Fibroblast of skin of back (primary cell): ENCODE results near the gene ECI2.
"Not testable (repeated sequence)": the region's sequence is repeated elsewhere in the genome, so short reads cannot be mapped to it uniquely, and the experiment has no call there.

ENCODE experiments used
- DNase-seq: peaks from one replicate; pipeline ENCODE4 v3.0.0-alpha.2; 2013

The ECI2 gene

DNA sequence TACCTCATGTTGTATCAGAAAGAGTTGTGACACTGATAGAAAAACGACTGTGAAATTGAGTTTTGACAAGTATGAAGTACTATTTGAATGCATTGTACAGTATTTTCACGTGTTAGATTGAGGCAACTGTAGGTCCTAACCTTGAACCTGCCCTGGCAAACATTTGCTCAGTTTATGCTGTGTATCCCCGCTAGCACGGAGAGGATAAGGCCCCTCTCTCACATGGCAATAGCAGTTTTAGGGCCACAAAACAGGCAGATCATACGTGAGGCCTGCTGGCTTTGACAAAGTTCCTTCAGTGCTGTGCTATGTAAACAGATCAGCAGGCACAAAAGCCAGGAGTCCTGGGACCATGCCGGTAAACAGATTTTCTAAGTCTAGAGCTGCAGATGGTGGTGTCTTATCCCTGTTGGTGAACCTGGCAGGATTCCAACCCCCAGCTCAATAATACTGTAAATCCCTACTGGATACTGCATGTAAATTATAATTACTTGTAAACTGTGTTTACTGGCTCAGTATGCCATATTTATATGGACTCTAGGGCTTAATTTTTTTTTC lies 32.6 kb downstream of the ECI2 start:
- no peak for DNase-seq

DNA sequence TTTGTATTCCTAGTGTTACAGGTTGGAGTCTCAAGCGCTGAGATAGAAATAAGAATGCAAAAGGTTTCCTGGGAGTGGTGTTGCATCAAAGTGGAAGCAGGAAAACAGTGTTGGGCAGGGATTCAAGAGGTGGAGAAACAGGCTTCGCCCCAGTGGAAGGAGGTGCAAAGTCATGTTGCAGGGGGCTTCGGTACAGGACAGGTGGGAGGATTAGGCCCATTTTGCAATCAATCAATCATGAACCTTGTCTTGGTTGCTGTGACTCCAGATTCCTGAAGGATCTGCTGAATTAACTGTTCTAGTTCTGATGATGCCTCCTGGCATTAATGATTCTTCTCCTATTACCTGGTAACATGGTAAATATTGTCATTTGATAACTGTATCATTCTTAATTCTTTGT lies 34.1 kb downstream of the ECI2 start:
- DNase-seq = no peak

DNA sequence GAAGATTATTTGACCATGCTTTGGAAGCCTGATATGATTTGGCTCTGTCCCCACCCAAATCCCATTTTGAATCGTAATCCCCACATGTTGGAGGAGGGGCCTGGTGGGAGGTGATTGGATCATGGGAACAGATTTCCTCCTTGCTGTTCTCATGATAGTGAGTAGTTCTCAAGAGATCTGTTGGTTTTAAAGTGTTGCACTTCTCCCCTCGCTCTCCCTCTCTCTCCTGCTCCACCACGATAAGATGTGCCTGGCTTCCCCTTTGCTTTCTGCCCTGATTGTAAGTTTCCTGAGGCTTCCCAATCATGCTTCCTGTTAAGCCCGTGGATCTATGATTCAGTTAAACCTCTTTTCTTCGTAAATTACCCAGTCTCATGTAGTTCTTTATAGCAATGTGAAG lies 34.7 kb downstream of the ECI2 start:
- DNase-seq = no peak

DNA sequence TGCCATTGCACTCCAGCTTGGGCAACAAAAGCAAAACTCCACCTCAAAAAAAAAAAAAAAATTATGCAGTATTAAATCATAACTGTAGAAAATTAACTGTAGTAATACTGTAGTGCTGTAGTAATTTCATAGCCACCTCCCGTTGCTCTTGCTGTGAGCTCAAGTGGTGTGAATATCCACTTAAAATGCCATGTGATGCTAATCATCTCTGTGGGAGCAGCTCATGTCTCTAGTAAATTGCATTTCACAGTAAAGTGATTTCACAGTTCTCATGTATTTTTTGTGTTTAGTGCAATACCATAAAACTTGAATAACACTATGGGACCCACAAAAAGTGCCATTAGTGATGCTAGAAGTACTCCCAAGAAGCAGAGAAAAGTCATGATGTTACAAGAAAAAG lies 42.1 kb downstream of the ECI2 start:
- DNase-seq = no peak

DNA sequence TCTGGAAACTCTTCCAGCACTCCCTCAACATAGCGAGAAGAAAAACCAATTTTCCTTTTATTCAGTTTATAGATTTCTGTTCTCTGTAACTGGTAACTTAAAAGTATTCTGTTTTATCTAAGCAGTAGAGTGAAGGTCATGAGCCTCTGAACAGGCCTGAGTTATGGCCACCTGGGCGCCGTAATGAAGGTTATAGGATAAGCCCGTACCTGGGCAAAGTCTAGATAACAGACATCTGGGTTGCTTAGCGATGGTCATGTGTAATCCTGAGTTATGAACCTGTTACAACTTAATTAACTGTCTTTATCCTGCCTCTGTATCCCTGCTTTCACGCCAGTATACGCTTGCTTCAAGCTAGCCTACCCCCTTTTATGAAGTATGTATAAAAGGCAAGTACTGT lies 43.4 kb downstream of the ECI2 start:
- no peak for DNase-seq

DNA sequence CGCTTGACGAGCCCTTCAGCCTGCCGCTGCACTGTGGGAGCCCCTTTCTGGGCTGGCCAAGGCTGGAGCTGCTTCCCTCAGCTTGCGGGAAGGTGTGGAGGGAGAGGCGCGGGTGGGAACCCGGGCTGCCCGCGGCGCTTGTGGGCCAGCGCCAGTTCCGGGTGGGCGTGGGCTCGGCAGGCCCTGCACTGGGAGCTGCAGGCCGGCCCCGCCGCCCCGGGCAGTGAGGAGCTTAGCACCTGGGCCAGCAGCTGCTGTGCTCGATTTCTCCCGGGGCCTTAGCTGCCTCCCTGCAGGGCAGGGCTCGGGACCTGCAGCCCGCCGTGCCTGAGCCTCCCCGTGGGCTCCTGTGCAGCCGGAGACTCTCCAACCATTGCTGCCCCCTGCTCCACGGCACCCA lies 45.3 kb downstream of the ECI2 start:
- not testable (repeated sequence) for DNase-seq

DNA sequence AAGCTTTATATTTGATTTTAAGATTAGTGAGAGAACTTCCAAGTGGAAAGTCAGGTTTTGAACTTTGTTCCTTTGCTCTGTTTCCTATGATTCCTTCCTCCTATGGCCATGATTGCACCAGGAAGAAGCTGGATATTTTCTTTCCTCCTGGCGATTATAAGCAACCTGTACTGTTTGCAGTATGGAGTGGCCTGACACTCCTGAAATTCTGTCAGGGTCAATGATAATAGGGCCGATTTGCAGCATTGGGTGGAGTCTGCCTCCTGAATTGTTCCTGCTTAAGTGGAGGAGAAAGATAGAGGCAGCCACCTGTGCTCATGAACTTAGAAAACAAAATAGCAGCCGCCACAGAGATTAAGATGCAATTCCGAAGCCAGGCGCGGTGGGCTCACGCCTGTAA lies 46.7 kb downstream of the ECI2 start:
- no peak for DNase-seq

DNA sequence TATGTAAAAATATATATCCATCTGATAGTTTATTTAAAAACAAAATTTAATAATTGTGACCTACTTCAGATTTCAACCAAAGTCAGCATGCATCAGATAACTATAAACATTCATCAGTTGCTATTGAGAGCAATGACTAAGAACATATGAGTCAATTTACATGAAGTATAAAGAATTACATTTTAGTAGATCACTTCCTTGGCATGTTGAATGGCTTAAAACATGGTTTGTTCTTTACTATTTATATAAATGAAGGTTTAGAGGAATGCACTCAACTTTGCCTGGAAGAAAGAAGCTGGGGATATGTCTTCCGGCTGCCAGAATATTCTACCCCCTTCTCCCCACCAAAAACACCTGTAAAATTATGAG lies 50.1 kb downstream of the ECI2 start:
- DNase-seq = peak; percentile 74

DNA sequence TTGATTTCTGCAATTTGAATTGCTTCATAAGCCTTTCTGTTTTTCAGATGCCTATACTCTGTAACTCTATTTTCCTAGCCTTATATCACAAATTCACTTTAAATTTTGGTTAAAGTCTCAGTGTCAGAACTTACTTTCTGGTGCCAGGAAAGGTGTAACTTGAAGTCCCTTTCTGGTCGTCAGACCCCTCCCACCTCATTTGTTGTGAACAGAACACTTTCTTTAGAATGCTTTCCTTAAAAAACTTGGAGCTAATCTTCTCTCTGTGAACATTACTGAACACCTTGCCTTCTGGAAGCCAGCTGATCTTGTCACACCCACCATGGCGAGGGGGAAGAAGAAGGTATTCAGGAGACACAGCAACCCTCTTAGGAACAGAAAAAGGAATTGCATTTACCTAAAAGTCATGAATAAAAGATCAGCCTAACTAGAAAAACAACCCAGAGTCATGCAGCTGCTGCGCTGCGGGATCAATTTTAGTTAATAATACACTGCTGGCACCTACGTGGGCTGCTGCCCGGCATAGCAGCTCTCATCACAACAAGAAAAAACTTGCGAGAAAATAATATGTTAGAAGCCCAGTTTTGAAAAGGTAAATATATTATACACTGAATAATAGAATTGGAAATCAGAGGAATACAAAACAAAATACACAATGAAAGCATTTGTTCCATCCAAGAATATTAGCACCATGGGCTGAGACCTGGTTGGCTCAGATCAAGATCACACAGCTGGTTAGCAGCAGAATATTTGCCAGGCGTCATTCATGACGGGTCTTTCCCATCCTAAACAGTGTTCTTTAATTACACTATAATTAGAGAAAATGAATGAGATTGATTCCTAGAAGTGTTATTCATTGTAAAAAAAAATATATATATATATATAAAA lies 50.7 kb downstream of the ECI2 start:
- DNase-seq = no peak

DNA sequence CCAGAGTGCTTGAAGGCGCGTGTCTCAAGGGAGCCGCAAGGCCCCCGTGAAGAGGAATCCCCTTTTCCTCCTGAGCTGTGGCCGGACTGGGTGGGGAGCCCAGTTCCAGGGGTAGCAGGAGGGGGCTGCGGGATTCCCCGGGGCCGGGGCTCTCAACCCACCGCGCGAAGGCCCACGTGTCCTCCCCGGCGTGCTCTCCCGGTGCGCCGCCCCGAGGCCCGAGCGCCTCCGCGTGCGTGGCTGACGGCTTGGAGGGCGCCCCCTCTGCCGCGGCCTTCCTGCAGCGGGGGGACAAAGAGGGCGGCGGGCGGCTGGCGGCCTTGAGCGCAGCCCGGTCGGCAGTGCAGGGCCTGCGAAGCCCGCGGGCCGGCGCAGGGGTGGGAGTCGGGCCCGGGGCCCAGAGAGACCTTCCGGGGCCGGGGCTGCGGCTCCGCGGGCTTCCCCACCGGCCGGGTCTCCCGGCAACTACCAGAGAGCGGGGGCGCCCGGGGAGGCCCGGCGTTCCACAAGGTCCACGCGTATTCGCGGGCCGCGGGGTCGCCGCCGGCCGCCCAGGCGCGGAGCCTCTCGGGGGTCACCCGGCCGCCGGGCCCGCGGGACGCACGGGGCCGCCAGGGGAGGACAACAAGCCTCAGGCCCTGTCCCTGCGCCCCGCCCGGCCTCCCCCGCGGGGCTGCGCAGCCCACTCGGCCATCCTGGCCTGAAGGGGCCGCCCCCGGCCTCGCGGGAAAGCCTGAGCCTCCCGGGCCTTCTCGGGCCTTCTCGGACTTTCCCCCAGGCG lies 56.5 kb downstream of the ECI2 start, which contains the start of gene FAM217A:
FAM217A (minus strand) TSS at position 447 of the 781 bp plus-strand sequence. CDS start 1,723 bp downstream, outside the sequence.
- no peak for DNase-seq

DNA sequence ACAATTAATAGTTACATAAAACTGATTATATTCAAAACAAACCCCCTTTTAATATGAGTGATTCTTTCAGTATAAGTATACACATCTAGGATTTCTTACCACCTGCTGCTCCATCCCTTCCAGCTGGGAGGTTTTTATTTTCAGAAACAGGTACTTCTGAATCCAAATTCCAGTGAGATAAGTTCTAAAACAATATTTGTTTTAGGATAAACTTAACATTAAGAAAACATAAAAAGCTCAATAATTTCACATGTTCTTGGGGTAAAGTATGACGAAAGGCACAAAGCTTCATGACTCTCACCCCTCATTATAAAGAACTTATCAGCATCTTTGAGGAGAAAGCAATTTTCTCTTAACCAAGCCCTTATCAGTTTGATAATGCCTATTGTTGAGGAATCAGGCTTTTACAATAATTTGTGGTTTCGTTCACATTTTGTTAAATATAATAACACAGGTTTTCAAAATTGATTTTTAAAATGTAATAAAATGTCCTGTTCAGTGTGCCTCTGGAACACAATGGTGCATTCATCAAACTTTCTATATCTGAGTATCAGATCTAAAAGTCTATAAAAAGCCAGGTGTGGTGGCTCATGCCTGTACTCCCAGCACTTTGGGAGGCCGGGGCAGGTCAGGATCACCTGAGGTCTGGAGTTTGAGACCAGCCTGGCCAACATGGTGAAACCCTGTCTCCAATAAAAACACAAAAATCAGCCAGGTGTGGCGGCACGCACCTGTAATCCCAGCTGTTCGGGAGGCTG lies 60.7 kb downstream of the ECI2 start:
- DNase-seq = no peak

DNA sequence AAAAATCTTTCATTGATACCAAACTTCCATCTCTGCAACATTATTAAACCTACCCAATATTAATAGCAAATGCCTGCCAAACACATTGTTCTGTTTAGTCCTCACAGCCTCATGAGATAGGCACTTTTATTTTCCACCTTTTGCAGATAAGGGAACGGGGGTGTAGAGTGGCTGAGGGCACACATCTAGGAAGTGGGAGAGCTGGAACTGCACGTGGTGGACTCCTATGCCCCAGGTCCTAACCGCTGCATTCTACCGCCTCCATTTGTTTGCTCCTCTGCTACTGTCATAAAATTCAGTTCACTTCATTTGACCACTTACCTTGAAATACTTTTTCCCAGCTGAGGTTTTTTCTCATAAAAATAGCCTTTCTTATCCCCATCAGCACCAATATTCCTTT lies 64.0 kb downstream of the ECI2 start:
- DNase-seq = no peak

DNA sequence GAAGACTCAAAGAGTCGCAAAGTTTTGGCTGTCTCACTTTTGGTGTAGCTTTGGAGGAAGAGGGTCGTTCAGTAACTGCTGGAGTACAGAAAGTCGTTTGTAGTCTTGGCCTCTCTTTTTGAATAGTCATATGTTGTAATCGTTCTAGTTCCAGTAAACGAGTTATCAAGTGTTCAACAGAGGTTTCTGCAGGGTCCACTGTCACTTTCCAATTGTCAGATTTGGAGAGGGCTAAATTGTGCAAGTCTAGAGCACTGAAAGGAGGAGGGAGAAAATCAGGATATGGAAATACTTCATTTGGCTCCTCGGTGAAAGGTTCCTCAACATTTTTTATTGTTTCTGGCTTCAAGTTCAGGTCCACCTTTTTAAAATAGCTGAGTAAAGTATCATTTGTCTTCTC lies 66.2 kb downstream of the ECI2 start:
- no peak for DNase-seq

DNA sequence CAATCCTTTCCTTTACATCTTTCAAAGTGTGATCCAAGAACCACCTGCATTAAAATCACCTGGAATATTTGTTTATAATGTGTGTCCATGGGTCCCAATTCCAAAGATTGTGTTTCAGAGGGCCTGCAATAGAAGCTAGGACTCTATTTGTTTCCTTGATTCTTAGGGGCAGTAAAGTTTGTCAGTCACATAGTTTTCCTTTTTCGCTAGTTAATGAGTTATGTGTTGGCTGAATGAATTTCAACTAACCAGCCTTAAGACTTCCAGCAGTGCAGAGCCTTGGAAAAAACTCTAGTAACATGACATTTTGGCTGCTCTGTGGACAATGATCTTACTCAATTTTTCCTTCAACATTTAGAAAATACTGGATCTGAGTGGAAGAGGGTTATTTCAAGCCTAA lies 67.7 kb downstream of the ECI2 start:
- no peak for DNase-seq

DNA sequence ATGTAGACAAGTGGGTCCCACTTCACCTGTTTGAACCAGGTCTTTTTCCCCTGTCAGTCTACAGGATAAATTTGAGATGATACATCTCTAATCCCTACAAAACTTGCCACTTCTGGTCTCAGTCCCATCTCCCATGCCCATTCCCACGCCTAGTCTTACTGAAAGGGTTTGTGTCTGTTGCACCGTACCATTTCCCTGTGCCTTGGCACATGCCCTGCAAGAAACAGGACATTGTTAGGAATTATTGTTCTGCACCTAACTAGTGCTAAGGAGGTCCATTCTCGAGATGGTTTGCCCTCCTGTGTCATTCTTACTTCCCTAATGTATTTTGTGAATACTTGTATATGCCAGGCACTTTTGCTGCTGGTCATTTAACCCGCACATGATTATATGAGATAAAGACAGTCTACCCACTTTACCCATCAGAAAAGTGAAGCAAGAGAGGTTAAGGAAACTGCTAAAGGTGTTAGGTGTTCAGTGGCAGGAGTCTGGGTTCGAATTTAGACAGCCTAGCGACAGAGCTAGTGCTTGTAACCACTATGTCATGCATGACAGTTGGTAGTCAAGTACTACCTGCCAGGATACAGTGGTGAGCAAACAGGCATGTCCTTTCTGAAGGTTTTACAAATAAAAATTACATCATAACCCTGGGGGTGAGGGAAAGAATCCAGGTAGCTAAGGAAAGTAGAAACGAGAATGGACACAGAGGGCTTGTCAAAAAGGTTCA lies 69.2 kb downstream of the ECI2 start:
- DNase-seq = no peak
